ENCODE measurements around the gene SENP7. TPM values are rescaled to one million over a fixed set of nuclear protein-coding genes. Genes with fewer than 3 reads are reported as not detected.

The SENP7 gene
- total RNA-seq, 1 donor from 2014 or later: 59.1 TPM

GRCh38 chr3:101375586-101375985, 137.4 kb downstream of the SENP7 start:
- peaks cover 22% of the 10 kb centered on the region for H3K9me3 Mint-ChIP-seq
- no peak for DNase-seq (ENCODE audit: low spot score in 2 of 2, unreplicated experiment in 2 of 2)
- H3K27ac Mint-ChIP-seq: no peak overlapping the region
- no peaks in the 10 kb centered on the region for H3K27me3 Mint-ChIP-seq (ENCODE audit: low read depth)
- H3K36me3 Mint-ChIP-seq: peaks cover 23% of the 10 kb centered on the region
- H3K4me1 Mint-ChIP-seq: peaks cover 11% of the 10 kb centered on the region
- TF ChIP-seq, protein P1, sequence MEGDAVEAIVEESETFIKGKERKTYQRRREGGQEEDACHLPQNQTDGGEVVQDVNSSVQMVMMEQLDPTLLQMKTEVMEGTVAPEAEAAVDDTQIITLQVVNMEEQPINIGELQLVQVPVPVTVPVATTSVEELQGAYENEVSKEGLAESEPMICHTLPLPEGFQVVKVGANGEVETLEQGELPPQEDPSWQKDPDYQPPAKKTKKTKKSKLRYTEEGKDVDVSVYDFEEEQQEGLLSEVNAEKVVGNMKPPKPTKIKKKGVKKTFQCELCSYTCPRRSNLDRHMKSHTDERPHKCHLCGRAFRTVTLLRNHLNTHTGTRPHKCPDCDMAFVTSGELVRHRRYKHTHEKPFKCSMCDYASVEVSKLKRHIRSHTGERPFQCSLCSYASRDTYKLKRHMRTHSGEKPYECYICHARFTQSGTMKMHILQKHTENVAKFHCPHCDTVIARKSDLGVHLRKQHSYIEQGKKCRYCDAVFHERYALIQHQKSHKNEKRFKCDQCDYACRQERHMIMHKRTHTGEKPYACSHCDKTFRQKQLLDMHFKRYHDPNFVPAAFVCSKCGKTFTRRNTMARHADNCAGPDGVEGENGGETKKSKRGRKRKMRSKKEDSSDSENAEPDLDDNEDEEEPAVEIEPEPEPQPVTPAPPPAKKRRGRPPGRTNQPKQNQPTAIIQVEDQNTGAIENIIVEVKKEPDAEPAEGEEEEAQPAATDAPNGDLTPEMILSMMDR (IDR thresholded peaks at IDR 0.05; ENCODE audit: unreplicated experiment): no peak
- no peak overlapping the region for H3K4me3 Mint-ChIP-seq

GRCh38 chr3:101362406-101362805, 150.6 kb downstream of the SENP7 start:
- no peaks in the 10 kb centered on the region for H3K27me3 Mint-ChIP-seq (ENCODE audit: low read depth)
- TF ChIP-seq, protein P1 (IDR thresholded peaks at IDR 0.05; ENCODE audit: unreplicated experiment): no peak
- H3K4me3 Mint-ChIP-seq: no peak overlapping the region
- H3K9me3 Mint-ChIP-seq: peaks cover 8% of the 10 kb centered on the region
- DNase-seq (ENCODE audit: low spot score in 2 of 2, unreplicated experiment in 2 of 2): no peak
- H3K36me3 Mint-ChIP-seq: peaks cover 34% of the 10 kb centered on the region
- peaks cover 8% of the 10 kb centered on the region for H3K4me1 Mint-ChIP-seq
- H3K27ac Mint-ChIP-seq: no peak overlapping the region

DNA sequence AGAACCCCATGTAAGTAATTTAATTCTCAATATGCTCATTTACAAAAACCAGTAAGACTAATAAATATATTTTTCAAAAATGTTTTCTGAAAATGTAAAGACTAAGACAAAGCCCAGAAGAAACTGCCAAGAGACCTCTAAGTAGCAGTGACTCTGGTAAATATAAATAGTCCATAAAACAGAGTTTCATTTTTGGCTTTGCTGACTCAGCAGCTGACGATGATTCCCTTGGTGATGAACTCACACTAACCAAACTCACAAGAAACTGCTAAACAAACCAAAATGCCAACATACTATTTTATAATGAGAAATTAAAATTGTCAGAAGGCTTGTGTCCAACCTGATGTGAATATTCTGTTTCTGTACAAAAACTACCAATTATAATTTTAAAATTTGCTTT, 161.2 kb downstream of the SENP7 start:
- peaks cover 20% of the 10 kb centered on the region for H3K9me3 Mint-ChIP-seq
- H3K27ac Mint-ChIP-seq: no peak overlapping the region
- no peaks in the 10 kb centered on the region for H3K4me1 Mint-ChIP-seq
- H3K4me3 Mint-ChIP-seq: no peak overlapping the region
- TF ChIP-seq, protein P1 (IDR thresholded peaks at IDR 0.05; ENCODE audit: unreplicated experiment): no peak
- no peaks in the 10 kb centered on the region for H3K27me3 Mint-ChIP-seq (ENCODE audit: low read depth)
- no peak for DNase-seq (ENCODE audit: low spot score in 2 of 2, unreplicated experiment in 2 of 2)
- peaks cover 25% of the 10 kb centered on the region for H3K36me3 Mint-ChIP-seq

- no peak for DNase-seq (ENCODE audit: low spot score in 2 of 2, unreplicated experiment in 2 of 2)
- Mint-ChIP-seq H3K4me3 (no peak overlapping the region), H3K9me3 (peaks cover 2% of the 10 kb centered on the region), H3K4me1 (peaks cover 16% of the 10 kb centered on the region), H3K27ac (no peak overlapping the region), H3K36me3 (peaks cover 21% of the 10 kb centered on the region), H3K27me3 (ENCODE audit: low read depth) (no peaks in the 10 kb centered on the region)
- TF ChIP-seq, protein P1 (IDR thresholded peaks at IDR 0.05; ENCODE audit: unreplicated experiment): no peak
These were observed 172.4 kb downstream of the SENP7 start for GRCh38 chr3:101340591-101340990.

DNA sequence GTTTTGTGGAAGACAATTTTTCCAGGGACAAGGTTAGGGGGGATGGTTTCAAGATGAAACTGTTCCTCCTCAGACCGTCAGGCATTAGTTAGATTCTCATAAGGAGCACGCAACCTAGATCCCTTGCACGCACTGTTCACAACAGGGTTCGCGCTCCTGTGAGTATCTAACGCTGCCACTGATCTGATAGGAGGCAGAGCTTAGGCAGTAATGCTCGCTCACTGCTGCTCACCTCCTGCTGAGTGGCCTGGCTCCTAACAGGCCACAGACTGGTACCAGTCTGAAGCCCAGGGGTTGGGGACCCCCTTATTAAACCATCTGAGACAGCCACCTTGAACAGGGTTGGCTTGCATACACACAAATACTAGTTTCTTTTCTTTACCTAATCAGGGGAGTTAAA, 179.1 kb downstream of the SENP7 start:
- H3K27ac Mint-ChIP-seq: no peak overlapping the region
- H3K36me3 Mint-ChIP-seq: peaks cover 13% of the 10 kb centered on the region
- no peaks in the 10 kb centered on the region for H3K27me3 Mint-ChIP-seq (ENCODE audit: low read depth)
- no peaks in the 10 kb centered on the region for H3K9me3 Mint-ChIP-seq
- H3K4me3 Mint-ChIP-seq: no peak overlapping the region
- TF ChIP-seq, protein P1 (IDR thresholded peaks at IDR 0.05; ENCODE audit: unreplicated experiment): no peak
- peaks cover 28% of the 10 kb centered on the region for H3K4me1 Mint-ChIP-seq
- no peak for DNase-seq (ENCODE audit: low spot score in 2 of 2, unreplicated experiment in 2 of 2)

Data from mesothelial cell of epicardium (in vitro differentiated cells).